Activated CD4-positive, alpha-beta T cell treated with anti-CD3 and anti-CD28 coated beads, Interleukin-2, Interleukin-4, amounts not matched to agents 100 ng/mL and 50 ng/mL, durations not matched to agents 16 hours and 8 hours (primary cell): ENCODE data around the gene HOXB3.
"Not testable (repeated sequence)": the region's sequence is repeated elsewhere in the genome, so short reads cannot be mapped to it uniquely, and the experiment has no call there.

ENCODE experiments used
- DNase-seq: peaks from one replicate; pipeline ENCODE4 v3.0.0-alpha.2; 2020; ENCODE audit warnings: low spot score

HOXB3 gene

DNA sequence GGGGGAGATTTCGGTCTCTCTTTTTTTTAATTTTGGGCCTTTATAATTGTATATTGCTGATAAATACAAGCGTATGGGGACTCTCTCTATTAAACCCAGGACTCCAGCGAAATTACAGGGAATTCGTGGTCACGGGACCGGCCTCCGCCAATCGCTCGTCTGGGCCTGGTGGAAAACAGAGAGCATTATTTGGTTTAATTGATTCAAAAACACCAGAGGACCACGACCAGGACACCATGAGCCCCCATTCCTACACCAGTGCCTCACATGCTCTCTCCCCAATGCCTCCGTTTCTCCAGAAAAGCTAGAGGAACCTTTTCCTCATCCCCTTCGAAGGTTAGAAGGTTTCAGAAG lies 45.0 kb downstream of the HOXB3 start, which contains the start of gene HOXB2:
Gene HOXB2, minus strand, starts transcription at position 88 of the 354 bp plus-strand sequence. CDS start 198 bp downstream, outside the sequence.
- DNase-seq: no peak

DNA sequence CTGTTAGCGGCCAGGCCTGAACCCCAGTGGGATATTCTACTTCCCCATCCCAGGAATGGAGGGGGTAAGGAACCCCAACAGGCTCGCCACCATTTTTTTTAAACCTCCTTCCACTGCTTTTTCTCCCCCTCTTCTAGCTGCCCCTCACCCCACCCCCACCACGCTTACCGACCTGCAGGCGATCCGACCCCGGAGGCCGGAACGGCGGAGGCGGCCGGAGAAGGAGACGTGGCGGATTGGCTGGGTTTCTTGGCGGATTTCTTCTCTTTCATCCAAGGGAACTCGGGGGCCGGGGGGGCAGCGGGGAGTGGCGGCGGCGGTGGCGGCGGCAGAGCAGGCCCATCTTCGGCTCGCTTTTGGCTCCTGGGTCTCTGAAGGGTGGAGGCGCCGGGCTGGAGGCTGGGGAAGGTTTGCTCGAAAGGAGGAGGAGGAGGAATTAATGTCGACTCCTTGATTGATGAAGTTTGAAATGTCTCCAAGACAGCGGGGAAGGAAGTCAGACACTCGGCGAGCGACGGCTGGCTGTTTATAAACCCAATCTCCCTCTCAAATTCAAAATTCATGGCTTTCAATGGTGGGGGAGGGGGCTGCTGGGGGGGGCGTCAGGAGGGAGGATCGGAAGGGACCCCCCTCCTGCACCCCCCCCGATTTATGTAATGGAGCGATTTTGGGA lies 45.6 kb downstream of the HOXB3 start:
- peak; percentile 41 for DNase-seq

DNA sequence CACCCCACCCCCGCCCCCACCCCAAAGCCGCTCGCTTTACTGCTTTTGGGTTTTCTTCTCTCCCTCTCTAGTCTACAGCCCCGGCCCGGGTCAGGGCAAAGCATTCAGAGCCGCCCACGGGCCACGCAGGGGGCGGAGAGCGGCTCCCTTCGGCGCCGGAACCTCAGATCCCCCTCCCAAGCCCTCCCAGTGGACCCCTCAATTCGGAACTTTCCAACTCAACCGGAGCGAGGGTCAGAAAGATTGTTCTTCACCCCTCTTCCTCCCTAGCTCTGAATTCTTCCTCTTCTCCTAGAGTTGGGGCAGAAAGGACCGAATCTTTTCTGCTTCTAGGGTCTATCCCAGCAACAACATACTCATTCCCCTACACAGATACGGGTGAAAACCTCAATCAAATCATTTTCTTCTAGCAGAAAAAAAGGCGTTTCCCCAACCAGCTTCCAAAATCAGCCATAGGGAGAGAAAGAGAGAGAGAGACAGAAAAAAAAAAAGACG lies 46.1 kb downstream of the HOXB3 start:
- DNase-seq: peak; percentile 16

DNA sequence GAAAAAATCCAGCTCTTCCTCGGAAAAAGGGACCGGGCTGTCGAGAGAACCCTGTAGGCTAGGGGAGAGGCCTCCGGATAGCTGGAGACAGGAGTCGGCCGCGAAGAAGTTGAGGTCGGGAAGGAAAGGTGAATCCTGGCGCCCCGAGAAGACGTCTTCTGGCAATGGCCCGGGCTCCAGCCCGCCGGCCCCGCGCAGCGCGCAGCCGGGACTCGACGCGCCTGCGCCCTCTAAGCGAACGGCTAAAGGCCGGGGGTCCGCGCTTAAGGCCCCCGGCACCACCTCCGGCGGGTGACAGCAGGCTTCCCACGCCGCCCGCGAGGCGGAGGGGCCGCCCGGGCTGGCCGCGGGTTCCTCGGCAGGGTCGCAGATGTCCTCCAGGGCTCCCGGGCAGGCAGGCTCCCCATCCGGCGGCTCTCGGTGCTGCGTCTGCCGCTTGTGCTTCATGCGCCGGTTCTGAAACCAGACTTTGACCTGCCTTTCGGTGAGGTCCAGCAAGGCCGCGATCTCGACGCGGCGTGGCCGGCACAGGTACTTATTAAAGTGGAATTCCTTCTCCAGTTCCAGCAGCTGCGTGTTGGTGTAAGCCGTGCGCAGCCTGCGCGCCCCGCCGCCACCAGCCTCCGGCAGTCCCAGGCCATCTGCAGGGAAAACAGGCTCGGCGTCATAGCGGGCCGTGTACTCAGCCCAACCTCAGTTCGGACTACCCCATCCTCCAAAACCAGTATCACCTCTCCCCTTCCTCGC lies 46.8 kb downstream of the HOXB3 start:
- DNase-seq: peak; percentile 69

DNA sequence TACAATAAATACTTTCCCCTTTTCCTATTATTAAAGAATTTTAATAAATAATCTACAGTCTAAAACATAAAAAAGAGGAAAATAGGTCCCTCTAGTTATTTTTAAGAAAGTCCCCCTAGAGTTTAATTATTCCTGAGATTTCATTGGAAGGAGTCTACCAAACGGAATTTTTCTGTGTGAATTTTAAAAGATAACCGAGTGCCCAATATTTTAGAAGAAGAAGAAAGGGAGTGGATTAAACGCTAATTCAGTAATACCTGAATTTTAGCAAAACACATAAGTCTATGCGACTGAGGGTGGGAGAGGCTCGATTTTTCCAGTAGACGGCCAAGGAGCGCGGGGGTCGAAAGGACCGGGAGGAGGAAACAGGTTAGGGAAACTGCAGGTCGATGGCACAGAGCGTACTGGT lies 47.3 kb downstream of the HOXB3 start:
- DNase-seq: no peak

DNA sequence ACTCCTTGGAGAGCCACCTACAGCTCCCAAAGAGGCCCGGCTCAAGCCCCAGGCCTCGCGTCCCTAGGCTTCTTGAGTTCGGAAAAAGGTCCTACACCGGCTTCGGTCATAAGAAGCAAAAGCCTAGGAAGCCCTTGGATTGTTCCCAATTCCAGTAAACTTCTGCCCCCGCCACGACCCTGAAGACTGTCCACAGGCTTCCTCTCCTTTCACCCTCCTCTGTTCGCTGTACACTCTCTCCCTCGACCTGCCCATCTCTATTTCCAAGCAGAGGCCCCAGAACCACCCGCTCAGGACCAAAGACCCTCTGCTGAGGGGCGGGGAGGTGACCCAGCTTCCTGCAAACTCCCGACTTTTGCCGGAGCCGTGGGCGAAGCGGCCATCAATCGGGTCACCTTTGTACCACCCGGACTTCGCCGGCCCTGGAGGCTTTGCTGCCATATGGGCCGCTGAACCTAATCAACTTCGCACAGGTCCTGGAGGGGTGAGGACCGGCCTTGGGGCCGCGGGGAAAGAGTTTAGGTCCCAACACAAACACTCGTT lies 47.9 kb downstream of the HOXB3 start:
- DNase-seq: peak; percentile 32

DNA sequence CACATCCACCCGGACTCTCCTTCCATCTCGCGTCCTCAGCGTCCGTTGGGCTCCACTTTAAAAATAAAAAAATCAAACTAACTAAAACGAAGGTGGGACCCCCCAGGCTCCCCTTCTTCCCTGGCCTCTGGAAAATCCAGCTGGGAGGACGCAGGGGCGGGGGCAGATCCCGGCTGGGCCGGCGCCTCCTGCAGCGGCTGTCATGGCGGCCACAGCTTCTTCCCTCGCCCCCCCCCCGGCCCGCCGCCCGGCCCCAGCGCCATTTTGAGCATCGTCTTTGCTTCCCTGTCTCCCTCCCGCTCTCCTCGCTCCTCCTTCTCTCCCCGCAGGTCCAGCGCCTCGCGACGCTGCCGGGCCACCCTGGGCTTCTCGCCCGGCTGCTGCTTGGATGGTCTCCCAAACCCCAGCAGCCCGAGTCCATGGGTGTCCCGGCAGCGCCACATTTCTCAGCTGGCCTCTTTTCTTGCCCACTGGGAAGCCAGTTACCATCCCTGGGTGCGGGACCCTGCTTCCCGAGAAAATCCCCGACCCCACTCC lies 48.4 kb downstream of the HOXB3 start:
- DNase-seq: peak; percentile 21

DNA sequence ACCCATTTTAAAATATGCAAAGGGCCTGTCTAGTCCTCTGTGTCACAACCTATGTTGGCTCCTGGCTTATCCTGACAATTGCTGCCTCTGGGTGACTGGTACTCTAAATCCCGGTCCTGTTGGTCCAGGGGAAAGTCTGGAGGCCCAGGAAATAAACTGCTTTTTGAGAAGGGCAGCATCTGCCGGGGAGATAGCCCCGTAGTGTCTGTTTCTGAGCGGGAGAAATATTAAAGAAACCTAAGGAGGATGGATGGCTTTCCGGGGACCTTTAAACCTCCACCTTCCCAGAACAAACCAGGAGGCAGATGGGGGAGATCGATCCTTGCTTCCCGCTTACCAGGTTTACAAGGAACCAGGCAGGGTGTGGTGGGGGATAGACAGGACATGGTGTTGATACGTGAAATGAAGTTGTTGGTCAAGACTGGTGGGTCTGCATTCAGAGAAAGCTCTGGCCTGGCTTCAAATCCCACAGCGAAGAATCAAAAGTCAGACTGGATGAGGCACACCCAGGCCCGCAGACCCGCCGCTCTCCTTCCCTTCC lies 48.9 kb downstream of the HOXB3 start:
- DNase-seq: no peak

DNA sequence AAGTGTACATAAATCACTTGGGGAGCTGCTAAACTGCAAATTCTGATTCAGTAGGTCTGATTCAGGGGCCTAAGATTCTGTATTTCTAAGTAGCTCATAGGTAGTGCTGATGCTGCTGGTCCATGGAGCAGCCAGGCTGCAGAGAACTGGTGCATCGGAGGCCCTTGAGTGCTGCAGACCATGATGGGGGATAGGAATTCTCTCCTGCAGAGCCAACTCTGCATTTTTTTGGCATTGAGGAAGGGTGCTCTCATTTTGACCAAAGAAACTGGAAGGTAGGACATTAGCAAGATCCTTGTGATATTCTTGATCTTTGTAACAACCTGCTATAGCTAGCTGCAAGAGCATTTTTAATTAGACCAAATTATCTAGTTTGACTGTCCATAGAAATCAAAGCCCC lies 49.8 kb downstream of the HOXB3 start:
- no peak for DNase-seq

DNA sequence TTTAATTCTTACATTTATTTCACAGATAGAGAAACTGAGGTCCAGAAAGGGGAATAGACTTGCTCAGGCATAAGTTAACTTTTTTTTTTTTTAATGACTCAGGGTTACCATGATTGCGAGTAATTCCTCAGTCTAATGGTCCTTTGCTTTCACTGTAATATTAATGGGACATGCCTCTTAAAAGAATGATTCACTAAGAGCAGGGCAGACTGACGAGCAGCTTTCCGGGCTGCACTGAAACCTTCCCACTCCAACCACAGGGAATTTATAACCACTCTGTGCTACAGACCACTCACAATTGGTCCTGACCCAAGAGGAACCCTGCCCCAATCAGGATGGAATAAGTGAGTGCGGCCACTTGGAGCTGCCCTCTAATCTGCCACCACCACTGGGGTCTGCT lies 50.9 kb downstream of the HOXB3 start:
- DNase-seq: no peak

DNA sequence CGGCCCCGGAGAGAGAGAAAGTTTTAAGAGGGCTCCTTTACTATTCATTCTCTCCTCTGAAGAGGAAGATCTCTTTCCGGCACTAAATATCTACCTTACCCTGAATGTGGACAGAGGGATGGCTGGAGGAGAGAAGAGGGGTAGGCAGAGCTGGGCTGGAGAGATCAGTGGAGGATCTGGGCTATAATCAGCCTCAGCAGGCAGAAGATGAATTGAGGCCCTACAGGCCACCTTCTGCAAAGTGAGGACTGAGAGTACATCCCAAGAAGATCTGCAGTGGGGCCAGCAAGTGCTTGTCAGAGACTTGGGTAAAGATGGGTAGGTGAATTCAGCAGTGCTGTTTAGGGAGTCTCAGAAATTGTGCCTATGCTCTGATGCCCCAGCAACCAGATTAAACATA lies 52.7 kb downstream of the HOXB3 start:
- DNase-seq: no peak

DNA sequence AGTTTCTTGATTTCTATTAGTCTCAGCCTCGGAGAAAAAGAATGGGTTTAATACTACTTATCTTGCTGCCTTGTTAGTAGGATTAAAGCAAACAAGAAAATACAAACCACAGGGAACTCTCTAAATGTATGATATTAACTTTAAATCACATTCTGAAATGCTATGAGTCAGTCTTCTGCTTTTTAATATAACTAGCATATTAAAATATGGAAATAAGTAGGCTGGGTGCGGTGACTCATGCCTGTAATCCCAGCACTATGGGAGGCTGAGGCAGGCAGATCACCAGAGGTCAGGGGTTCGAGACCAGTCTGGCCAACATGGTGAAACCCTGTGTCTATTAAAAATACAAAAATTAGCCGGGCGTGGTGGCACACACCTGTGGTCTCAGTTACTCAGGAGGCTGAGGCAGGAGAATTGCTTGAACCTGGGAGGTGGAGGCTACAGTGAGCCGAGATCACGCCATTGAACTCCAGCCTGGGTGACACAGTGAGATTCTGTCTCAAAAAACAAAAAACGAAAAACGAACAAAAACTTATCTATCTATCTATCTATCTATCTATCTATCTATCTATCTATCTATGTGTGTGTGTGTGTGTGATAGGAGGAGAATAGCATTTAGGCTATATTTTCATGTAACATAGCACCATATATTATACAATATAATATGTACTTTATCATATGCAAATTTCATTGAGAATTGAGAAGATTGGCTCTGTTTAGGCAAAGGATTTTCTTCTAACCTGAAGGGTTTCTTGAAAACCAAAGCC lies 54.1 kb downstream of the HOXB3 start:
- not testable (repeated sequence) for DNase-seq

DNA sequence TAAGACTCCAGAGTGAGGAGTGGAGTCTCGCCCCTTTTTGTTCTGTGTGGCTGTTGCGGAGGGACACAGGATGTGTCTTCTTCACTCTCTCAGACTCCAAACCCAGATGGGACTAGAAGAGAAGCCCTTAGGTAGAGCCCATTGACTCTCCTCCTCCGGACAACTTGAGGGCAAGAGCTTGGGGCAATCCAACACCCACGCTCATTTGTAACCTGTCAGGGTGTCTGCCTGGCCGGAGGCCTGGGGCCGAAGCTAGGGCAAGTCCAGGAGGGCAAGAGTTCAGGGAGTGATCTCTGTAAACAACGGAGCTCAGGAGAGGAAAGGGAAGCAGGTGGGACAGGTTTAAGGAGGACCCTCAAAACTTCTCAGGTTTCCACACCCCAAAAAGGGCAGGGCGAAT lies 57.8 kb downstream of the HOXB3 start:
- no peak for DNase-seq

DNA sequence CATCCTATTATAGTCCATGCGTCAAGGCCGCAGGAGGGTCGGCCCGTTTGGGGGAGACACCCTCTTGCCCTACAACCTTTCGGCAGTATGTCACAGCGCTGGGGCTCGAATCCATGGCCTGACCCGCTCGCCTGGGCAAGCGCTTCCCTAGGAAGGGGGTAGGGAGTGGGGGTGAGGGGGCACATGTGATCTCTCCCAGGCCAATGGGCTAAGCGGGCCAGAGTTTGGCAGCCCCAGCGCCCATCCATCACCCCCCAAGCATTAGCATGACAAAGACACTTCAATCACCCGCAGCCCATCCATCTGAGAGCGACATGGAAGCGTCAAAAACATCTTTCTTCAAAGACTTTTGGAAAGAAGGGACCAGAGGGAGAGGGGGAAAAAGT lies 59.2 kb downstream of the HOXB3 start, which contains the start of gene HOXB1:
Gene HOXB1, minus strand, starts transcription at position 125 of the 386 bp plus-strand sequence. Its CDS starts 107 bp downstream, at position 18.
- DNase-seq: no peak

DNA sequence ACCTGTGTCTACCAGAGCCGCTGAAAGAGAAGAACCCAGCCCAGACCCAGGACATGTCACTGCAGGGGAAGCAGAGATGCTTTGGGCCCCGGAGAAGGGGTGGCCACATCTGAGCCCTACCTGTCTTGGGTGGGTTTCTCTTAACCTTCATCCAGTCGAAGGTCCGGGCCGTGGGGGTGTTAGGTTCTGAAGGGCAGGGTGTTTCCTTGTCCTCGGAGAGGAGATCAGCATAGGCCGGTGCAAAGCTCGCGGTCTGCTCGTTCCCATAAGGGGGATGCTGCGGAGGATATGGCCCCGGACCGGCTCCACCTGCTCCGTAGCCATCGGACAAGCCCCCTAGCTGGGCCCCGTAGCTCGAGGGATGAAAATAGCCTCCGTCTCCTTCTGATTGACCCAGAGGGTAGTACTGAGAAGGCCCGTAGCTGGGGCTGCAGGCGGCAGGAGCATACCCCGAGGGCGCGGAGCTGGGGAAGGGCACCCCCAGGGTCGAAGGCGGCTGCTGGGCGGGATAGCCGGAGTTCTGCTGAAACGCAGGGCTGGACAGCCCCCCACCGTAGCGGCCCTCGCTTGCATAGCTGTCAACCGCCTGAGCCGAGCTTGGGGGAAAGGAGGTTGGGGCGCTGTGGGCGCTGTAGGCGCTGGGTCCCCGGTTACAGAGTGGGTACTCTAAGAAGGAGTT lies 59.7 kb downstream of the HOXB3 start:
- no peak for DNase-seq

DNA sequence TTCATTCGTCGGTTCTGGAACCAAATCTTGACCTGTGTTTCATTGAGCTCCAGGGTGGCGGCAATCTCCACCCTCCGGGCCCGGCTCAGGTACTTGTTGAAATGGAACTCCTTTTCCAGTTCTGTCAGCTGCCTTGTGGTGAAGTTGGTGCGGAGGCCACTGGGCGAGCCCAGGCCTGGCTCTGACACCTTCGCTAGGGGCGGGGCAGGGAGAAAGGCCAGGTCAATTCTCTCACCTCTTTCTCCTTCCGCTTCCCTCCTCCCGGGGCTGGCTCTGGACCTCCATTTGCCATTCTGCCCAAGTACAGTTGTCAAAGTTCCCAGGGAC lies 60.4 kb downstream of the HOXB3 start:
- DNase-seq: no peak

DNA sequence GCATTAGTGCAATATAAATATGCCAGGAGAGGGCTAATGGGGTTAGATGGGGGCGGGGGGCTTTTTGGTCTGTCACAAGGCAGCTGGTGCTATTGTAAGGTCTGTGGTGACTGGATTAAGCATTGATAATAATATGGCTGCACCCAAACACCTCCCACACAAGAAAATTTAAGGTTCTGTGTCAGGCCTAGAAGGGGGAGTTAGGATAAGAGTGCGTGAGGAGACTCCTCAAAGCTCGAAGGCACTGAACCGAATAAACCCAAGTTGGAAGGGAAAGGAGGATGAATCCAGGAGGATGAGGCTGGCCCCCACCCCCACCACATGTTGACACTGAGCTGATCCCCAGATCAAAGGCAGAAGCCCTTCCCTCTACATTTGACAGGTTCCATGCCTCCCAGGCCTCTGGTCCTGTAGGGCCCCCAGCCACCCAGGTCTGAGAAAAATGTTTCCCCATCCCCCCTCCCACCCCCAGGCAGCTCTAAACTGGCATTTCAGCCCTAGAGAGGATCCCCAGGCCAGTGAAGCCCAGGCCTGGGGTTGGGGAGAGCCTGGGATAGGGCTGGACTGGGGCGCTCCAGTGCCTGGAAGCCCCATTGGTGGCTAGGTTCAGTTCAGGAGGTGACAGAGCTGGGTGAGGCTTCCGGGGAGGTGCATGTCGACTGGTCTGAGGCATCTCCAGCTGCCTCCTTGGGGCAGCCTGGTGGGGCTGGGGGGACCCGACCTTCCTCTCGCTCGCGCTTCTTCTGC lies 60.9 kb downstream of the HOXB3 start:
- DNase-seq: no peak

DNA sequence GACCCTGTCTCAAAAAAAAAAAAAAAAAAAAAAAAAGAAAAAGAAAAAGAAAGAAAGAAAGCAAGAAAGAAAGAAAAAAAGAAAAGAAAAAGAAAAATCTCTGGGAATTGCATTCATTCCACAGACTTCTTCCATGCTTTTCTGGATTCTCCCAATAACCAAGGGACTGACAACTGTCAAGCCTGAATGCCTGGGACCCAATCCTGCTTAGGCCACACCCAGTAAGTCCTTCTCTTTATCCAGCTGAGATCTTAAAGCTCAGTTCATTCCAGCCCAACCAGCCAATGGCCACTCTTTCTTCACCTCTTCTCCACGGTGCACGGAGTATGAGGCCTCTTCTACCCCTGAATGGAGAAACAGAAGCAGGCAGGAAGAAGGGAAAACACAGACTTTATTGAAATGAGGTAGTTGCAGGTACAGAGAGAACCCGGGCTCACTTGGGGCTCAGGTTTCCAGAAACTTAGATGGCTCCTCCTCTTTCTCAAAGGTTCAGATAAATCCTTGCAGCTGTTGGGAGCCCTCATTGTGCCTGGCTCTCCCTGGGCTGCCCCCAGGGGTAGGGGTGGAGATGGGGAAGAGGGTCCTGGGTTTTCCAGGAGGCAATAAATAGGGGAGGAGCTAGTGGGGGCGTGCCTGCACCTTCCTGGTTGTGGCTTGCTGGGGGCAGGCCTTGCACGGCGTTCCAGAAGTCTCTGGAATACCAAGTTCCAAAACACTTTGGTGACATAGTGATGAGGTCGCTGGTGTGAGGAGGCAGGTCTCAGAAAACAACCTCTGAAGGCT lies 61.7 kb downstream of the HOXB3 start:
- no peak for DNase-seq

DNA sequence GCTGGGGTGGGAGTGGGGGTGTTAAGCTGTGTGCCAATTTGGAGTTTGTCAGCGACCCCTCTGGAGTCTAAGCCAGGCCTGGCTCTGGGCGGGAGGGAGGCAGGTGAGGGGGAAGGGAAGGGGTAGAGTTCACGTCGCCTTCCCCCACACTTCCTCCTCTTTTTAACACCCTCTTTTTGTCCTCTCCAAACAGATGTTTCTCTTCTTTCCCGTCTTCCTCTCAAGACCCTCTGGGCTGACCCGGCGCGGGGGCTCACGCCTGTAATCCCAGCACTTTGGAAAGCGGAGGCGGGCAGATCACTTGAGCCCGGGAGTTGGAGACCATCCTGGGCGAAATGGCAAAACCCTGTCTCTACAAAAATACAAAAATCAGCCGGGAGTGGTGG lies 62.5 kb downstream of the HOXB3 start:
- DNase-seq: no peak
